ENCODE measurements around the gene OTOP2.

- no peak for TF ChIP-seq CTCF (IDR thresholded peaks at IDR 0.05)
- no peak for TF ChIP-seq POLR2A (IDR thresholded peaks at IDR 0.05)
These were observed 47.2 kb downstream of the OTOP2 start for GRCh38 chr17:74971069-74971841.
